HEK293T (cell line): ENCODE data around the gene SUPT5H.

ENCODE experiments used
- BHLHE40 ChIP-seq: fragments of 450-650 bp; IDR thresholded peaks from 2 replicates; pipeline ENCODE4 v1.6.1; 2016; ENCODE audit warnings: mild to moderate bottlenecking, moderate library complexity, borderline replicate concordance
- CTBP1 ChIP-seq: fragments of 450-650 bp; IDR thresholded peaks from 2 replicates; pipeline ENCODE4 v1.6.1; 2016; ENCODE audit warnings: borderline replicate concordance
- ELF4 ChIP-seq: fragments of 450-650 bp; IDR thresholded peaks from 2 replicates; pipeline ENCODE4 v1.6.1; 2017; ENCODE audit warnings: antibody characterized with exemption
- FOXA1 ChIP-seq: fragments of 450-650 bp; IDR thresholded peaks from 2 replicates; pipeline ENCODE4 v1.6.1; 2016; ENCODE audit warnings: mild to moderate bottlenecking
- FOXK2 ChIP-seq: fragments of 450-650 bp; IDR thresholded peaks from 2 replicates; pipeline ENCODE4 v1.6.1; 2016; ENCODE audit warnings: mild to moderate bottlenecking
- FOXM1 ChIP-seq: fragments of 450-650 bp; IDR thresholded peaks from 2 replicates; pipeline ENCODE4 v1.6.1; 2017; ENCODE audit warnings: mild to moderate bottlenecking, borderline replicate concordance
- L3MBTL2 ChIP-seq: fragments of 450-650 bp; conservative IDR thresholded peaks from 2 replicates; pipeline ENCODE4 v1.6.1; 2016; ENCODE audit warnings: mild to moderate bottlenecking
- NFRKB ChIP-seq: fragments of 450-650 bp; IDR thresholded peaks from 2 replicates; pipeline ENCODE4 v1.6.1; 2016; ENCODE audit warnings: mild to moderate bottlenecking, moderate library complexity
- PKNOX1 ChIP-seq: fragments of 450-650 bp; IDR thresholded peaks from 2 replicates; pipeline ENCODE4 v1.6.1; 2016
- SP1 ChIP-seq: fragments of 450-650 bp; IDR thresholded peaks from 2 replicates; pipeline ENCODE4 v1.6.1; 2017
- TARDBP ChIP-seq: fragments of 450-650 bp; IDR thresholded peaks from 2 replicates; pipeline ENCODE4 v1.6.1; 2016

GRCh38 chr19:39515551-39516191, 70.3 kb downstream of the SUPT5H start:
- TF ChIP-seq FOXM1: no peak
- no peak for TF ChIP-seq CTBP1
- TF ChIP-seq L3MBTL2: no peak
- TF ChIP-seq TARDBP: no peak
- no peak for TF ChIP-seq FOXA1
- TF ChIP-seq BHLHE40: no peak
- no peak for TF ChIP-seq NFRKB
- TF ChIP-seq SP1: no peak
- no peak for TF ChIP-seq PKNOX1
- no peak for TF ChIP-seq ELF4
- TF ChIP-seq FOXK2: no peak
